NCI-H2171 treated with DMSO at 0.1 percent for 48 hours (cell line): ENCODE results near the gene SENP1.

Source experiments
- DNase-seq: peaks from one replicate; lab custom pipeline; 2025; lab: John Stamatoyannopoulos, UW

SENP1 gene

DNA sequence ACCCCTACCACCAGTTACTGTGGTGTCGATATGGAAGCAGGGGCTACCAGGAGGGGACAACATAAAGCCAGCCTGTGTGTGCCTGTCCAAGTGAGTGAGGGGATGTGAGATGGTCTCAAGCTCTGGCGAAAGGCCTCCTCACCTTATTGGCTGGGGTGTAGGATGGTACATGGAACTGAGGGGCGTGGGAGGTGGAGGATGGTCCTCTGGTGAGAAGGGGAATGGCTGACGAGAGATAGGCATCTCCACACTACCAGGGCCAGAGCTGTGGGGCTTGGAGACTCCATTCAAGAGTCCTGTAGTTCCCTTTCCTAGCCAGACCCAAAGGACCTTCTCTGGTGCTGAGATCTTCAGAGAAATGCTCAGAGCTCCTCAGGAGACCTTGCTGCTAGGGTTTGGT is 69.1 kb downstream of the SENP1 start:
- DNase-seq: no peak

DNA sequence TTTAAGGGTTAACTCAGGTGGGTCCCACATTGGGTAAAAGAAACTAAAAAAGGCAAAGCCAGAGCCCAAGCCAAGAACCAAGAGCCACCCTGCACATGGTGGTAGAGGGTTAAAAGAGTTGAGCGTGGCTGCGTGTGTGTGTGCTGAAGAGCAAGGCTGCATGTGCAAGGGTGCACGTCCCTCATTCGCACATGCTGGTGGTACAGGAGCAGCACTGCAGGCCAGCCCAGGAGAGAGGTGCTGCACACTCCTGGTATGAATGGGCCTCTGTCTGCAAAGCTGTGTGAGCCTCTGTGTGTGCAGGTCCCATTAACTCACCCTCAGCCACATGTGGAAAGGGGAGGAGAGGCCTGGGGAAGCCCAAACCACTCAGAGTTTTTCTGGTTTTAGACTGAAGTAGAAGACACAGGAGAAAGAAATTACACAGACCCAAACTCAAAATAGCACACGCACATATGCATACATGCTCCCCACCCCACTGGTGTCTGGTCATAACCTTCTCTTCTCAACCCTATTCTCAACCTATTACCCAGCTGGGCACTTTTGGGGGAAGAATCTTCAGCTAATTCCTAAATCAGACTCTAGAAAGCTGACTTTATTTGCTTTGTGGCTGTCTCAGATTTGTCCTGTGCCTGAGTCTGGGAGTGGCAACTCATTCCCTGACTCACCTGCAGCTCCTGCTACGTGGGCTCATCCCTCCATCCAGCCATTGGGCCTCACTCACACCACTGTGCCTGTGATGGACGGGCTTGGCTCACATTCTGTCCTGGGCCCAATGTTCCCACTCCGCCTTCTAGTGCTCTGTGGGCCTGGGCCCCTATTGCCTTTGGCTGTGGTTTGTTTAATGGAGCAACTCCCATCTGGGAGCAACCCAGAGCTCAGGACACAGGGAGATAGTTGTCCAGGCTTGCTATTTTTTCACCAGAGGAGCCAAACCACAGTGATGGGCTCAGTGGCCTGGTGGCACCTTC is 70.8 kb downstream of the SENP1 start:
- no peak for DNase-seq

DNA sequence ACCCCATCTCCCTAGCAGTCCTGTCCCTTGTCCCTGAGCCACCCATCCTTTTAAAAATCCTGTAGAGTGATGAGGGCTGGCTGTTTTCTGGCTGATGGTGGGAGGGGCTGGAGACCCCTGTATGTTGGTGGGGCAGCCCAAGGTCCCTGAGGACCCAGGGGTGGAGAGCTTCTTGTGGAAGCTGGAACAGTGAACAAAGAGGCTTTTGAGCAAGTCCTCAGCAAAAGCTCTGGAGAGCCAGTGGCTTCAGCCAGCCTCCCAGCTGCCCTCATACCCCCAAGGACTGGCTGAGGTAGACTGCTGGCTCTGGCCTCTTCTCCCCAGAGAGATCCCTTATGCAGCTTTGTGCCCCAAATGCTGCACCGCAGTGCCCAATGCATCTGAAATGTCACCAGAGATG is 72.4 kb downstream of the SENP1 start:
- no peak for DNase-seq

DNA sequence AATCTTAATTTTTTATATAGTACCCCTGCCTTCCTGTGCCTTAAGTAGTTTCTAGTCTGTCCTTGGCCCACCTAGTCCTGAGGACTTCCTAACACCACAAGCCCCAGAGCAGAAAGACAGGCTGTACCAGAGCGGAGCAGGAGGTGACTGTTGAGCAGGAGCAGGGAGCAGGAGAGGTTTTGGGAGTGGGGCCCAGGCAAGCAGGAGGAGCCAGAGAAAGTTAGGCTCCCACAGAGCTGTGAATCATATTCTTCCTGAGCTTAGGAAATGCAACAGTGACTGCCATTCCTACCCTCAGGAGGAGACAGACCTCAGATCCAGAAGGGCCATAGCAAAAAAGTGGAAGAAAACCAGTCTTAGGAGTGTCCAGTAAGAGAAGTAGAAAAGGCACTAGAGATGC is 73.3 kb downstream of the SENP1 start:
- DNase-seq: no peak

DNA sequence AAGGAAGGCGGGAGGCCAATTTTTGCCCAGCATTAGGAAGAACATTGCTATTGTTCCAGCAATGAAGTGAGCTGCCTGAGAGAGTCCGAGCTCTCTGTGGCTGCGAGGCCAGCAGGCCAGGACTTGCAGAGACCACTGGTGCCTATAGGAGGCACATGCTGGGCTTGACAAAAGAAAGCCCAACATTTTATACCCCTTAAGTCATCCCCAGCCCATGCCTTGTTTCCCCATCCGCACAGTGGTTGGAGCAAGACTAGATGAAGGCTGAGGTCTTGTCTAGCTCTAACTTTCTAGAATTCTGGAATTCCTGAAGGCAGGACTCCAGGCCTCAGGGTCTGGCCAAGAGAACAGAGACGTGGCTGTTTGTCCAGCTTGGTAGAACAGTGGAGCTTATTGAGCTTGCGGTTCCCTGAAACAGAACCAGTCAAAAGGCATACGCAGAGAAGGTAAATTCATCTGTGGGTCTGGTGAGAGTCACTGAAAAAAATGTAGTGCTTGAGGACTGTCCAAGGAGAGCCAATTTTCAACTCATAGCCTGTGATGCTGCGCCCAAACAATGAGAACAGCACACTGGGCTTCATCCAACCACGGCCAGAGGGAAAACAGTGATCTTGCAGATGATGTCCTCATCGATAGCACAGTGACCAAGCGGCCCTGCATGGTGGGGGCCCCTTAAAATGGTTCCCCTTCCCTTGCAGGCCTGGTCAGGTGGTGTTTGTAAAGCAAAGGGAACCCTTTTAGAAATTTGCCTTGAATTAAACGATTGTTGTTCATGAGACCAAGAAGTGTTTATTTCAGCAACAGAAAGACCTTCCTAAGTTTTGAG is 74.5 kb downstream of the SENP1 start:
- DNase-seq: no peak

DNA sequence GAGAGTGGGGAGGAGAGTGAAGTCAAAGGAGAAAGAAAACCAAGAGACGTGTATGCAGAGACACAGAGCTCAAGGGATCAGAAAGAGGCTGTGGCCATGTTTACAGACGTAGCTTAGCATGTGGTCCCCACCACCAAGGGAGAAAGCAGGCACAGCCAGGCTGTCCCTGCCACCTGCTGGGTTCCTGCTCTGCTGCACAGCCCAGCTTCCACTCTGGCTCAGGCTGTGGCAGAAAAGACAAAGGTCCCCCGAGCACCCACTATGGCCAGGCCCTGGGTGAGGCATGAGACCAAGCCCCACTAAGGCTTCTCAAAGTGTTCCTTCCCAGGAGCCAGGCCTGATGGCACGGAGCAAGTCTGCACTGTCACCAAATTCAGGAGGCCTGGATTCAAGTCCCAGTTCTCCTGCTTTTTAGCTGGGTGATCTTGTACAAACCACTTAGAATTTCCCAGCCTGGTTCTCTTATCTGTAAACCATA is 75.7 kb downstream of the SENP1 start:
- DNase-seq: no peak

DNA sequence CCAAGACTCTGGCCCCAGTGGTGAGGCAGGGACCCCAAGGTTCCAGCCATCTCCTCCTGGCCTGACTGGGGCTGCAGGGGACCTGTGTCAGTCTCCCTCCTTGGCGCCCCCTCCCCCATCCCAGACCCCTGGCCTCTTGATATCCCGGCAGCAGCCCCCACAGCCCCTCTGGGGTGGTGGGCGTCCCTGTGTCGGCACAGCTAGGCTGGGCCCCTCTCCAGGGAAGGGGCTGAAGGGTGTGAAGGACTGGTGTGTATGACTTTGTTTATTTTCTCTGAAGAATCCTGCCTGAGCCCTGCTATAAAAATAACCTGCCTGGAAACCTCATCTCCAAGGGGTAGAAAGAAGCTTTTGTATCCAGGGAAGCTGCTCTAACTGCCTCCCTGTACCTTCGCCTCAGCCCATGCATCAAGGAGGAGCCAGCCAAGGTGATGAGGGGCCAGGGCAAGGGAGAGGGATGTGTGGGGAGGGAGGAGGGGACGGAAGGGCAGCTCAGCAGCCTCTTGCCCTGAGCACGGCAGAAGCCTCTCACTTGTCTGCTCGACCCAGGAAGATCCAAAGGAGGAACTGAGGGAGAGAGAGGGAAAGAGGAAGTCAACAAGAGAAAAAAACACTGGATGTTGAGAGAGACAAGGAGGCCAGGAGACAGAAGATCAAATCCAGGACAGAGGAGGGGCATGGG is 76.2 kb downstream of the SENP1 start:
- no peak for DNase-seq

DNA sequence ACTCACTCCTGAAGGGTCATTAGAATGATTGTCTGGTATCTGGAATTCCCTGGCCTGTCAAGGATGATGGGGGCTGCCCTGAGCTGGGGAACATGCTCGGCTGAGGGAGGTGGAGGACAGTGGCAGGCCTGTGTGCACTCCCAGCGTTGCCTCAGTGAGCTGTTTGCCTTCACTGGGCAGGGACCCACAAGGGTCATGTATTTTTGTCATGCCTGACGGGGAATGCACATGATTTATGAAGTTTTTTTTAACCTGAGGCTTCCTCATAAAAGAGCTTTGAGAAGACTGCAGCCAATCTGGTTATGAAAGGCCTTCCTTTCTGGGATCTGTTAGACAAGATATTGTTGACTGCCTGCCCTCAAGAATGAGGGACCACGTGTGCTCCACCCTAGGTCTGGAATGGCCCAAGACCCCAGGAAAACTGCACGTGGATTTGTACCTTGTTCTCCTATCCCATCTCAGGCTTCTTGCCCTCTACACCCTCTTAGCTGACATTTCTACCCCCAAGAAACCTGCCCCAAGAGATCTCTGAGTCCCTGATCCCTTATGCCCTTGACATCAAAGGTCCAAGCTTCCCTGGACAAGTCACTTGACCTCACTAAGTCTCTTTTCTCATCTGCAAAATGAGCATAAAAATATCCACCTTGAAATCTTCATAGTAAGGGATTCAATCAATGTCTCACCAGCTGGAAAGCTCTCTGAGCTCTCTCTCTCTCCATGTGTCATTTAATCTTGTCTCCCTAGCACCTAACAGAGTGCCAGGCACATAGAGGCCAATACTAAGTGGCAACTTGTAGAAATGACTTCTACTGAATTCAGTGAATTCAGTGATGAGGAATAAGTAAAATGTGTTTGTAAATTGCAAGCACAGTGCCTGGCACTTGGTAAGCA is 77.1 kb downstream of the SENP1 start:
- no peak for DNase-seq

DNA sequence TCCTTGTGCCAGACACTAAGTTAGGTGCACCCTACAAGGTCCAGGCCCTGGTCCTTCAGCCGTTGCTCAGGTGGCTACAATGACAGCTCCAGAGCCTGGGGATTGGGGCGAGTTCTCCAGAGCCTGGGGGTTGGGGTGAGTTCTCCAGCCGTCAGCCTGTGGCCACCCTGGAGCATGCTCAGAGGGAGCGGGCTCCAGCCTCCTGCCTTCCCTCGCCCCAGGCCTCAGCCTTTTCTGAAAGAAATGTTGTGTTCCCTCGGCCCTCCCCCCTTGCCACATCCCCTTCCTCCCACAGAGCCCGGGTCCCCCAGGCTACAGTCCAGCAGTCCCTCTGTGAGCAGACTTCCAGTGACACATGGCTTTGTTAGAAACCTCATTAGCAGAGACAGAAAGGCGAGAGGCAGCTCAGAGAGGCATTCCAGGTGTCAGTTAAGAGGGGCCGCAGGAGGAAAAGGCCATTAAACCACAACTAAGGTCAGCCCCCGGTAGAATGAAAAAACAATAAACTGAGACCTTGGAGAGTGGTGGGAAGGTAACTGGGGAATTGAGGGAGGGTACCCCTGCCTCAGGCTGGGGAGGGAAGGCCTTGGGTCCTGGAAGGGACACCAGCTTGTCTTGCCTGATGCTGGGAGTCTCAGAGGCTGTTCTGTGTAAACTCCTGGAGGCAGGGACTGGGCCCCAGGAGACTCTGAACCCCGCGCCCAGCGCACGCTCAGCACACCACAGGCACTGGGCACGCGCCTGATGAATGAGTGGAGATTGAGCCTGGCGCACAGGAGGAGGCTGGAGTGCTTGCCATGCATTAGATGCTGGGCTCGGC is 78.5 kb downstream of the SENP1 start:
- DNase-seq: no peak

DNA sequence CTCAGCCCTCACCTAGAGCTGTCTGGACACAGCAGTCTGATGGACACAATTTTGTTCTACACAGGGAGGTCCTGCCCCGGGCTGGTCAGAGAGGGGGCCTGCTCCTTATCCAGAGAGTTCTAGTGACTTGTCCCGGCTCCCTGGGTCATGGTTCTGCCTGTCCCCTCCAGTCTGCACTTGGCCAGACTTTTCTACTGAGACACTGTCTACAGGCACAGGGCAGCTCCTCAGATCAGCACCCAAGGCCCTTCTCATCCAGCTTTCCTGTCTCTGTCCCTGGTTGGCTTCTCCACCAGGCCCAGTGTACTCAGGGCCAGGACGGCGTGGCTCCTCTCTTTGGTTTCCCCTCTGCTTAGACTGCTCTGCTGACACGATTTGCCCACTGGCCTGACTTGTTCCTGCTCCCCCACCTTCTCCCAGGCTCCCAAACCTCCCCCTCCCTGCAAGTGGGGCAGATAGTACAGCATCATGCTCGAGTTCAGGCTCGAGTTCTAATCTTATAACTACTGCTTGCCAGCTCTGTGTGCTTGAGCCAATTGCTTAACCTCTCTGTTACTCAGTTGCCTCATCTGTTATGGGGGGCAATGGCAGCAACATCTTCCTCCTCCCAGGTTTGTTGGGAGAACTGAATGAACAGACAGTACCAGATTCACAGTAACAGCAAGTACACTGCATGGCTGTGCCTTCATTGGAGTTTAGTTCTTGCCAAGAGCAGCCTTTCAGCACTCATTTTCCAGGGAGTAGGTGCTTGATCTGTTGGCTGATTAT is 79.6 kb downstream of the SENP1 start:
- no peak for DNase-seq

DNA sequence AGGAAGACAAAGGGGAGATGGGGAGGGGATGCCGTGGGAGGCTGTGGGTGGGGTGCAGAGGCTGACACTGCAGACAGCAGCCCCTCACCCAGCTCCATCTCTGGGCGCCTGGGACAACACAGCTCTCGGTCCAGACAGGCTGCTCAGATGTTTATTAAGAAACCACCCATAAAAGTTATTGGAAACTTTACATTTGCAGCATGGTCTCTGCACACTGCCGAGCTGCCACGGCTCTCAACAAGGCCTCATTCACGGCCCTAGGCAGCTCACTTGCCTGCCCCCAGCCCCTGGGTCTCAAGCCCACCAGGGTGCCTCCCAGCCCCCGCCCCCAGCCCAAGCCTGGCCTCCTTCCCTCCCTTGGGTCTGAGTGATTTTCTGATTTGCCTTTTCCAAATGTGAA is 80.6 kb downstream of the SENP1 start:
- DNase-seq: no peak

DNA sequence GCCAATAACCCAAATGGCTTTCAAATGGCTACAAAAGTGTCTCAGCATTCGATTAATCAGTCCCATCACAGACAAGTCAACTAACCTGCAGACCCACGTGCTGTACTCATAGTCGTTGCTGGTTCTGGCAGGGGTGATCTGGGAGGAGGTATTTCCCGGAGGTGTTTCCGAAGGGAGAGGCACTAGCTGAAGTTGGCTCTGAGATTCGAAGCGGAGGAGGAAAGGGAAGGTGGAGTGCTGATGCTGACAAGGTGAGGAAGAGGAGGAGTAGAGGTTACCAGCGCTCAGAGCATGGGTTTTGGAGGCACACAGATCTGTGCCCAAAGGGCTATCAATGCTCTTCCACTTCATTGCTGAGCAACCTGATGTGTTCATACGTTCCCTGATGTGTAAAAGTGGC is 81.1 kb downstream of the SENP1 start:
- DNase-seq: no peak

DNA sequence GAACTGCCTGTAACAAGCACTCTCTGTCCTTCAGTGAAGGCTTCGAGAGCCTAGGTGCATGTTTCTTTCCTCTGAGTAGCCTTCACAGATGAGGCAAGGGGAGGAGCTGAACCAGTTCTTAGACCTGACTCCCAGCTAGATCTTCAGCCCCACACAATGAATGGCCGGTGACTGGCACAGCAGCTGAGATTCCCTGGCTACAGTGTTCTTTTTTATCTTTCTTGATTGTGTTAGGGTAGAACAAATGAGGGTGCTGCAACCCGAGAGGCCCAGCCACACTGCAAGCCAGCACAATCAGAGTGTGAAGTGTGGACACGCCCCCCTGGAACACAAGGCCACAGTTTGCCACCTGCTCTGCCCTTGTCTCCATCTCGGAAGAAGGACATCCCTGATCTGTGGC is 82.5 kb downstream of the SENP1 start:
- DNase-seq: peak; percentile 3

DNA sequence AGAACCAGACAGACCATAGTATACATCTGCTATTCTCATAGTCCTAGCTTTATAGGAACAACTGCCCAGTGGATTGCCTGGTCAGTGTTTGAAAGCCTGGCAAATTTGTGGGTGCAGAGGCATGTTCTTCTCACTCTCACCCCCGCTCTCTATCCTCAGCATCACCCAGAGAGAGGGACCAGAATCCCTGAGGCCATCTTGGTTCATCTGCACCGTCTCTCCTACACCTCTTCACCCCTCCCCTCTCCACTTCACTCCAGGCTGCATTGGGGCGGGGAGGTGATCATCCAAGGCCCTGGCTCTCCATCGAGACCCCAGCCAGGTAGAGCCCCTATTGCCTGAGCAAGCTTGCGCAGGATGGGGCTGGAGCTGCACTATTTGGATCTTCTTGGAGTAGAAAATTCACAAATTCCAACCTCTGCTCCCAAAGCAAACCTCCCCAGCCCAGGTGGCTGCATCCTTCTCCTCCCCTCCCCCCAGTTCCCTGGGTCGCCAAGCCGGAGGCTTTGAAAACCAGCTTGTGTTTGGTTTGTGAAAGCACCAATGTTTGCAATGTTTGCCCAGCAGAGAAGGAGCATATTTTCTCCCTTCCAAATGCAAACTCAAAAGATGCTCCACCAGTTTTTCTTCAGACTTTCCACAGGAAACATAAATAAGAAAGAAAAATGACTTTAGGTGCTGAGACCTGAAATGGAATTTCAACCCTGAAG is 83.0 kb downstream of the SENP1 start:
- no peak for DNase-seq

DNA sequence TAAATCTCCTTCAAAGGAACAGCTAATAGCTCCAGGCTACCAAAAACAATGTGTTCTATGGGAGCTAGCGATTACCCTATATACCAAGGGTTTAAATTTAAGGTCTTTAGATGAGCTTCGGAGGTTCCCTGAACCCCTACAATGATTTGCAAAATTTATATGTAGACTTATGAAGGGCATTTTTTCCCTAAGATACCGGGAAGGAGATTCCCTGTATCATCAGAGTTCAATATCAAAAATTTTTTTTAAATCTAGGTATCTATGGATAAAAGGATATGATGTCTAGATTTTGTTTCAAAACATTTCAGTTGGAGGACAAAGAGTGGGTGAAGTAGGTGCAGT is 83.7 kb downstream of the SENP1 start:
- no peak for DNase-seq

DNA sequence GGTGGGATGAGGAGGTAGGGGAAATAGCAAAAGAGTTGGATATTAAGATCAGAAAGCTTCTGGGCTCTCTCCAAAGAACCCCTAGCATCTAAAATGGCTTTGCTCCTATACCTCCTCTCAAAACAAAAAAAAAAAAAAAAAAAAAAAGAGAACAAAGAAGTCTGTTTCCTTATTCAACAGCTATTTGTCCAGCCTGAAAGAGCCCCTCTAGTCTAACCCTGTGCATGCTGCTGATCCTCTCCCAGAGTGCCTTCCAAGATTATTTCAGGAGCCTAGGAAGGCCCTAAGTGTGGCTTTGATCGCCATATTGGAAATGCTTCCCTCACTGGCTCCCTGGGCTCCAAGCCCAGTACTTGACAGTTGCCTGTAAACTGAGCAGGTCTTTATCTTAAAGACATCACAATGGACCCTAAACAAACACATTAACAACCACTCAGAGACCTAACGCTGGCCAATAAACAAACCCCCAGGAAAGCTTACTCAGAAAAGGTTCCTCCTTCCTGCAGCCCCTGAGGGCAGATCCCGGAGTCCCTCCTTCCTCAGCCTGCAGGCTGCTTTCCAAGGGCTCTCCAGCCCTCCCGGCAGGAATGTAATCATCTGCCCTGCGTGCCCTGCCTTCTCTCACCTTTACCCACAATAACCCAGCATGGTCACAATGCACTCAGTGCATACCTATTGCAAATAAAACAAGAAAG is 84.2 kb downstream of the SENP1 start:
- DNase-seq: peak; percentile 12

DNA sequence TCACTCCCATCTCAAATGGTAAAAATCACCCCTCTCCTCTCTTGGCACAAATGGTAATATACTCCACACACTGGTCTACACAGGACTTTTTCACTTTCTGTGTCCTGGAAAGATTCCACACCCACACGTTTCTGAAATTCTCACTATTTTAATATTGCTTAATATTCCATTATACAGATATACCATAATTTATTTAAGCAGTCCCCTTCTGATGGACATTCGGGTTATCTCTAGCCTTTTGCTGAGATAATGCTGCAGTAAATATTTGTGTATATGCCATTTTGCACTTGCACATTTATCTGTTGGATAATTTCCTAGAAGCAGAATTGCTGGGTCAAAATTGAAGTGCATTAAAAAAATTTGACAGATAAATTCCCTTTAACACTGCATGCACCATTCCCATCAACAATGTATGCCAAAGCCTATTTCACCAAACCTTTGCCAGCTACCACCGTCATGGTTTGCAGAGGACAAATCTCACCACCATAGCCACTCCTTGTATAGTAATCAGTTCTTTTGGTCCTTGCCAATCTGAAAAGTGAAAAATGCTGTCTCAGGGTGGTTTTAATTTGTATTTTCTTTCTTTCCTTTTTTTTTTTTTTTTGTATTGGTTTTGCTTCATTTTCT is 86.1 kb downstream of the SENP1 start:
- DNase-seq: no peak

DNA sequence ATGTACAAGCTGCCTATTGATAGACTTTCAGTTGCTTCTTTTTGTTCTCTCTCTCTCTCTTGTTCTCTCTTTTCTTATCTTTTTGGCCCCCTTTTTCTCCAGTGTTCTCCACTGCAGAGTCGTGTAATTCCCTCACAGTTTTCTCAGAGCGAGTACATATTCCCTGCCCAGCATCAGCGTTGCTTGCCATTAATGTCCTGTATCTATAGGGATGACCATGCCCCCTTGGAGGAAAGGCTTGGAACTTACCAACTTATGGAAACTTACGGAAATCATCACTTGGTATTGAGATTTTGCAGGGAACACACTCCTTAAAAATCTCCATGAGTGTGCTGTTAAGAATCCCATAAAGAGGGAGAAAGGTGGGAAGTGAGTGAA is 87.3 kb downstream of the SENP1 start:
- no peak for DNase-seq
